GM21528 (cell line): ENCODE data around the gene TMTC1.

Experiments
- ATAC-seq: cut with Tn5 transposase; IDR thresholded peaks from one replicate; pipeline ENCODE4 v1.9.1; 2021; ENCODE audit warnings: mild to moderate bottlenecking, moderate library complexity; ENCODE audit not compliant: unreplicated experiment, low FRiP score

TMTC1 gene

GRCh38 chr12:29781705-29782266 is 2.0 kb downstream of the TMTC1 start:
- peak; percentile 26 for ATAC-seq

- no peak for ATAC-seq
These were observed 2.6 kb downstream of the TMTC1 start for GRCh38 chr12:29781188-29781587.

DNA sequence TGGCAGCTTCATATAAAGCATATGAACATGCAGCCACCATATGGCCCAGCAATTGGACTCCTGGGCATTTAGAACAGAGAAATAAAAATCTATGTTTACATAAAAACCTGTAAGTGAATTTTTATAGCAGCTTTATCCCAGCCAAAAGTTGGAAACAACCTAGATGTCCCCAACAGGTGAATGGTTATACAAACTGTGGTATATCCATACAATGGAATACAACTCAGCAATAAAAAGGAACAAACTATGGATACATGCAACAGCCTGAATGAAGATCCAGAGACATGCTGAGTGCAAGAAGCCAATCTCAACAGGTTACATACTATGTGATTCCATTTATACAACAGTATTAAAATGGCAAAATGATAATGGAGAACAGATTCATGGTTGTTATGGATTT is 3.7 kb downstream of the TMTC1 start:
- ATAC-seq, result no peak

DNA sequence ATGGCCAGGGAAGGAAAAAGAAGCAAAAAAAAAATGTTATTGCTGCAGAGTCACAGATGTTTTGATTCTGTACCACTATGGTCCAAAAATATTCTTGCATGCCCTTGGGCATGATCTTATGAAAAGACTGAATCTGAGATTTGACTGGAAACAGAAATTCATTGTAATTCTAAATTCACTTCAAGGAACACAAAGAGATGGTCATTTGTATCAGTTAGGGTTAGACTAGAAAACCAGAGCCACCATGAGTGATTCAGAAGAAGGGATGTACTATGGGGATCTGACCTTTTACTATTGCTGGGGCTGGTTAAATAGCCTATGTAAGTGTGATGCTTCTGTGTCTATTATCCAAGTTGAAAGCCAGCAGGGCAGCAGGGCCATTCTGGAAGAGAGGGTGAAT is 5.2 kb downstream of the TMTC1 start:
- no peak for ATAC-seq

DNA sequence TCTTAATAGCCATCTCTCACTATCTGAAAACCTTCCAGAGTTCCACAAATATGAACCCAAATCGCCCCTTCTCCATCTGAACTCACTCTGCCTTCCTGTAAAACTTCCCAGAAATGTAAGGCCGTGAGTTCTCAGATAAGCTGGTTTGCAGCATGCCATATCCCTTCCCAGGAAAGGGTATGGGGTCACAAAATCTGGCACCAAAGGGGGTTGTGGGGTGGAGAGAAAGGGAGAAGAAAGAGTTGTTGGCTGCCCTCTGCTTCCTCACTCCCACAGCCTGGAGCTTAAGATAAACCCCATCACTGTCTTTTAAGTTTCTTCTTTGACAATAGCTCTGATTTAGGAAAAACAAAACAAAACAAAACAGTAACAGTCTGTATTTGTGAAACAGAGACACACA is 10.7 kb downstream of the TMTC1 start:
- no peak for ATAC-seq

- no peak for ATAC-seq
These were observed 12.0 kb downstream of the TMTC1 start for GRCh38 chr12:29771786-29772185.

GRCh38 chr12:29771165-29771564 is 12.6 kb downstream of the TMTC1 start:
- no peak for ATAC-seq

GRCh38 chr12:29769162-29769858 is 14.4 kb downstream of the TMTC1 start:
- no peak for ATAC-seq

DNA sequence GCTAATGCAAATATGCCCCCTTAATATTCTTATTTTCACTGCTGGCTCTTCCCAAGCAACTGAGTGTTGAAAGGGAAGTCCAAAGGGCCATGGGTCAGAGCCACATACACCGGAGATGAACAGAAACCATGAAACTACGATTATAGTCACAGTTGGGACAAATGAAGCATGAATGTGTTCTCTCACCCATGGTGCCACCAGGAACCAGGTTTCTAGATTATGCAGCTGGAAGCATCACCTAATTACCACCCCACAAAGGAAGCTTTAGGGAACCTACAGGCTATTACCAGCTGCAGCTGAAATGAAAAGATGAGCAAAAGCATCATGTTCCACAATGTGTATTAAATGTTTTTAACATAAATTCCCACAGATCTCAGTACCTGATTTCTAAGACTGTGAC is 15.4 kb downstream of the TMTC1 start:
- ATAC-seq, result no peak

- ATAC-seq, result no peak
These were observed 20.4 kb downstream of the TMTC1 start for GRCh38 chr12:29763301-29763683.

DNA sequence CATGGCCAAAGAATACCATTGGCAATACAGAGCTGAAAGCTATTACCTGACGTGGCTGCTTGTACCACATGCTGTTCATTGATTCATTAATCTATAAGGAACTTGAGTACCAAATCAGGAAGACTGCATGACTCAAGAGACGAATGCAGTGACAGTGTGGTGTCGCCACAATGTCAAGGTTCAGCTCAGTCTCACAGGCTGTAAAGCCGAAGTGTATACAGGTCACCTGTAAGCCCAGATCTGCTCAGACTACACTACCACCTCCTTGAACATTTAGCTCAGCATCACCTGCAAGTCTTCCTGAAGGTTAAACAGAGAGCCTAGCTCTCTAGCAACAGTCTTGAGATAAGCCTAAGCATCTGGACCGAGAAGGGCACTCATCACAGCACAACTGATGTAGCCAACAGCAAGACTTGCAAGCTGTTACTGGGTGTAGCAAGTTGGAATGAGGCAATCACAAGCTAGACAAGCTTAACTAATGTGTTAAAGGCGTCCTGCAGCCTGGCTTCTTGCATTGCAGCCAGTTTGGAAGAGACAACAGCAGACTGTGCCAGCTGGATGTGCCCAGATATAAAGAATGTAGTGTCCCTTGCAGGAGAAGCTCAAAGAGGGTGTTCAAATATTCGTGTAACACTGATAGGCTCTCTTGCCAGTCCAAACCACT is 21.0 kb downstream of the TMTC1 start:
- no peak for ATAC-seq

DNA sequence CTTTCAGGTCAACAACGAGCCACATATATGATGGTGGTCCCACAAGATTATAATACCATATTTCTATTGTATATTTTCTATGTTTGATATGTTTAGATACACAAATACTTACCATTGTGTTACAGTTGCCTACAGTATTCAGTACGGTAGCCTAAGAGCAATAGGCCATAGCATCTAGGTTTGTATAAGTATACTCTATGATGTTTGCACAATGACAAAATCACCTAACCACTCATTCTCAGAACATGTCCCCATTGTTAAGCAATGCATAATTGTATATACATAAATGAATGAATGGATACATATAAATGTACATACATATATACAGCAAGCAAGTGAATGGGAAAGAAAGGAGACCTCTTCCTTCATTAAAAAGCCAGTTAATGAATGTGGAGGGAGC is 23.8 kb downstream of the TMTC1 start:
- ATAC-seq, result no peak

- no peak for ATAC-seq
These were observed 26.9 kb downstream of the TMTC1 start for GRCh38 chr12:29756741-29757390.

DNA sequence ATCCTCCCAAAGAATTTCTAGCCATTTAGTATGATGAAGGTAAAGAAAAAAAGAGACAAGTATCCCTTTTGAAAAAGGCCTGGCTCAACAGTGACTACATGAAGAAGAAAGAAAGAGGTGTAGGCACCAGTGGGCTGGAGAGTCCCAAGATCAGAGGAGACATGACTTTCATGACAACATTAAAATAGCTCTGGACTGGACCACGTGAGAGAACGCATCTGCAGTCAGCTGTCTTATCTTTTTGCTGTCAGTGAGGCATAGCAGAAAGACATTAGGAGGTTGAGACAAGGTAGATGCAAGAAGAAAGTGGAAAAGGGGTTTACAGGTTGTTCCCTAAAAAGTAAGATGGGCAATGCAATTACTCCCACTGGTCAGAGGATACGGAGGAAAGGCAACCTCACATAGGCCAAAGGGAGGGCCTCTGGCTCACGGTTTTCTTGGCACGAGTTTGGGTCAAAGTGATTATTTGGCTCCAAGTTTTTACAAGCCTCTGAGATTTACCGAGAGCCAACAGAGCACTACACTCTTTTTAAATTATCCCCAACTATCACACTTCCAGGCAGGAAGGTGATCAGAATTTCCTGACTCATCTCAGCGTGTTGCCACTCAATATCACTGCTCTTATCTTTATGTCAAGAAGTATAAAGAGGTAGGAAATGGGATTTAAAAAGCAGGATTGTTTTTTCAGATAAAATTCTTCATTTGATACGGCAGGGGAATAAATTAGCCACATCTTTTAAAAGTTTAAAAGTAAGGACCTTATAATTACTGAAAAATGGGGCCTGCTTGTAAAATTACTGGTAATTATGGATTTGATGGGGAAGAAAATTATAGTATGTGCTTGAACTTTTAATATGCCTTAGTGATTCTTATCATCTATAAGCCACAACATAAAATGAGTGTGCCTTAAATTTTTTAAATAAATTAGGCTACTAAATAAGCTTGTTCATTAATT is 29.2 kb downstream of the TMTC1 start:
- ATAC-seq, result no peak

- ATAC-seq, result no peak
These were observed 31.6 kb downstream of the TMTC1 start for GRCh38 chr12:29752121-29752520.

DNA sequence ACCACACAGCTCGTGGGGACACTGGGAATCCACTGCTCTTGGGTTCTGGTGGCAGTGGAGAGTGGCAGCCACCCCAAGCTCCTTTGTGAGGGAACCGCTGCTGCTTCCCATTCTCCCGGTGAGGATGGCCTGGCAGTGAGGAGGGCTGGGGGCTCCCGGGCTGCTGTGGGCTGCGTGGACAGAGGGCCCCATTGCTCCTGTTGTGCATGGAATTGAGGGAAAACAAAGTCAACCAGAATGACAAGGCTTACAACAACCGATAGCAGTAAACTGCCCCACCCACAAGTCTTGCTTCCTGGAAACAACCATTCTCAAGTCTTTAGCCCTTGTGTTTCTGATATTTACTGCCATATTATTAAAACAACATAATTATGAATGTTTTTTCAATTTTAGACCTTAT is 32.1 kb downstream of the TMTC1 start:
- ATAC-seq, result no peak

- no peak for ATAC-seq
These were observed 32.9 kb downstream of the TMTC1 start for GRCh38 chr12:29750928-29751220.

- ATAC-seq, result peak; percentile 81
These were observed 33.4 kb downstream of the TMTC1 start for GRCh38 chr12:29750131-29750927.

- no peak for ATAC-seq
These were observed 39.4 kb downstream of the TMTC1 start for GRCh38 chr12:29744365-29744764.

DNA sequence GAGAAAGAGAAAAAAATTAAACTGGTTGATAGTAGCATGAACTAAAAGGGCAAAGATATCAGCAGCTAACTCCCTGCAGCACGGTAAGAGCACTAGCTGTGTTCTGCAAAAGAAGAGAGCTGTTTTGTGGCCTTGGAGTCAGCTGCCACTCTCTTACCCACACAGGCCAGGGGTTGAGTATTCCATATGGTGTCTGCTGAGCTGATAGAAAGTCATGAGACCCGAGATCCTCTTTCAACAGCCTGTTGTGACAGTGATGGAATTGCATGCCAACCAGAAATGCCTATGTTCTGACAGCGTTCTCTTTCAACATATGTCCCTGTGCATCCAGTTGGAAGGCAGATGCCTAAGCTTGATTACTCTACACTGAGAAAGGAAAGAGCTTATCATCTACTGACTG is 39.9 kb downstream of the TMTC1 start:
- ATAC-seq, result no peak
